Measurements from ENCODE around the gene PTPRU.
"Not testable (repeated sequence)": the region's sequence is repeated elsewhere in the genome, so short reads cannot be mapped to it uniquely, and the experiment has no call there.

Gene PTPRU

GRCh38 chr1:29290414-29290985 lies 54.2 kb downstream of the PTPRU start:
- no peak for DNase-seq (ENCODE audit: low read depth)

- DNase-seq (ENCODE audit: low read depth) = no peak
These were observed 55.4 kb downstream of the PTPRU start for GRCh38 chr1:29291756-29292155.

GRCh38 chr1:29292344-29292743 lies 56.0 kb downstream of the PTPRU start:
- no peak for DNase-seq (ENCODE audit: low read depth)

GRCh38 chr1:29297450-29297849 lies 61.1 kb downstream of the PTPRU start:
- DNase-seq (ENCODE audit: low read depth) = no peak

- DNase-seq (ENCODE audit: low read depth) = no peak
These were observed 61.9 kb downstream of the PTPRU start for GRCh38 chr1:29298246-29298645.

- DNase-seq (ENCODE audit: low read depth) = no peak
These were observed 63.1 kb downstream of the PTPRU start for GRCh38 chr1:29299446-29299845.

- DNase-seq (ENCODE audit: low read depth) = not testable (repeated sequence)
These were observed 65.4 kb downstream of the PTPRU start for GRCh38 chr1:29301732-29302131.

GRCh38 chr1:29303201-29304024 lies 67.1 kb downstream of the PTPRU start:
- no peak for DNase-seq (ENCODE audit: low read depth)

GRCh38 chr1:29304025-29304684 lies 67.8 kb downstream of the PTPRU start:
- DNase-seq (ENCODE audit: low read depth) = no peak

- DNase-seq (ENCODE audit: low read depth) = no peak
These were observed 69.6 kb downstream of the PTPRU start for GRCh38 chr1:29305943-29306342.

- DNase-seq (ENCODE audit: low read depth) = no peak
These were observed 70.3 kb downstream of the PTPRU start for GRCh38 chr1:29306471-29307140.

- DNase-seq (ENCODE audit: low read depth) = no peak
These were observed 72.8 kb downstream of the PTPRU start for GRCh38 chr1:29309075-29309474.

GRCh38 chr1:29309621-29310020 lies 73.3 kb downstream of the PTPRU start:
- no peak for DNase-seq (ENCODE audit: low read depth)

GRCh38 chr1:29310616-29311180 lies 74.4 kb downstream of the PTPRU start:
- DNase-seq (ENCODE audit: low read depth) = no peak

- no peak for DNase-seq (ENCODE audit: low read depth)
These were observed 75.2 kb downstream of the PTPRU start for GRCh38 chr1:29311352-29312030.

- DNase-seq (ENCODE audit: low read depth) = no peak
These were observed 76.4 kb downstream of the PTPRU start for GRCh38 chr1:29312469-29313461.

GRCh38 chr1:29314685-29315084 lies 78.4 kb downstream of the PTPRU start:
- not testable (repeated sequence) for DNase-seq (ENCODE audit: low read depth)

GRCh38 chr1:29315262-29315661 lies 78.9 kb downstream of the PTPRU start:
- DNase-seq (ENCODE audit: low read depth) = no peak

GRCh38 chr1:29315876-29316275 lies 79.6 kb downstream of the PTPRU start:
- no peak for DNase-seq (ENCODE audit: low read depth)

All from stimulated activated CD8-positive, alpha-beta memory T cell treated with anti-CD3 and anti-CD28 coated beads, Interleukin-7, amount 100 ng/mL, for 24 hours (primary cell).